ENCODE results near the gene RAET1G. TPM values are rescaled to one million over a fixed set of nuclear protein-coding genes. Genes with fewer than 3 reads are reported as not detected.

The RAET1G gene
- total and polyA plus RNA-seq, 9 of the 15 experiments (the other 6 are each of a cell fraction or from before 2014, with no cell fraction given): 0.11 TPM; not detected in 8

- TF ChIP-seq, protein P1, sequence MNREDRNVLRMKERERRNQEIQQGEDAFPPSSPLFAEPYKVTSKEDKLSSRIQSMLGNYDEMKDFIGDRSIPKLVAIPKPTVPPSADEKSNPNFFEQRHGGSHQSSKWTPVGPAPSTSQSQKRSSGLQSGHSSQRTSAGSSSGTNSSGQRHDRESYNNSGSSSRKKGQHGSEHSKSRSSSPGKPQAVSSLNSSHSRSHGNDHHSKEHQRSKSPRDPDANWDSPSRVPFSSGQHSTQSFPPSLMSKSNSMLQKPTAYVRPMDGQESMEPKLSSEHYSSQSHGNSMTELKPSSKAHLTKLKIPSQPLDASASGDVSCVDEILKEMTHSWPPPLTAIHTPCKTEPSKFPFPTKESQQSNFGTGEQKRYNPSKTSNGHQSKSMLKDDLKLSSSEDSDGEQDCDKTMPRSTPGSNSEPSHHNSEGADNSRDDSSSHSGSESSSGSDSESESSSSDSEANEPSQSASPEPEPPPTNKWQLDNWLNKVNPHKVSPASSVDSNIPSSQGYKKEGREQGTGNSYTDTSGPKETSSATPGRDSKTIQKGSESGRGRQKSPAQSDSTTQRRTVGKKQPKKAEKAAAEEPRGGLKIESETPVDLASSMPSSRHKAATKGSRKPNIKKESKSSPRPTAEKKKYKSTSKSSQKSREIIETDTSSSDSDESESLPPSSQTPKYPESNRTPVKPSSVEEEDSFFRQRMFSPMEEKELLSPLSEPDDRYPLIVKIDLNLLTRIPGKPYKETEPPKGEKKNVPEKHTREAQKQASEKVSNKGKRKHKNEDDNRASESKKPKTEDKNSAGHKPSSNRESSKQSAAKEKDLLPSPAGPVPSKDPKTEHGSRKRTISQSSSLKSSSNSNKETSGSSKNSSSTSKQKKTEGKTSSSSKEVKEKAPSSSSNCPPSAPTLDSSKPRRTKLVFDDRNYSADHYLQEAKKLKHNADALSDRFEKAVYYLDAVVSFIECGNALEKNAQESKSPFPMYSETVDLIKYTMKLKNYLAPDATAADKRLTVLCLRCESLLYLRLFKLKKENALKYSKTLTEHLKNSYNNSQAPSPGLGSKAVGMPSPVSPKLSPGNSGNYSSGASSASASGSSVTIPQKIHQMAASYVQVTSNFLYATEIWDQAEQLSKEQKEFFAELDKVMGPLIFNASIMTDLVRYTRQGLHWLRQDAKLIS (CRISPR knock-in tag; IDR thresholded peaks at IDR 0.05): peak; percentile 45; the same call in 1 of the 2 replicates
- TF ChIP-seq RBM39 (optimal IDR thresholded peaks at IDR 0.05; ENCODE audit: low read depth, low read length) (no peak), HNRNPLL (IDR thresholded peaks at IDR 0.05; ENCODE audit: low read depth, low read length, poor library complexity, severe bottlenecking) (peak; percentile 15), LCOR (CRISPR knock-in tag; IDR thresholded peaks at IDR 0.05) (0 out of 2 replicates have a peak, but pooled peaks have one; percentile 23), SP1 (CRISPR knock-in tag; IDR thresholded peaks at IDR 0.05) (peak; percentile 31; the same call in 1 of the 2 replicates), USF1 (CRISPR knock-in tag; IDR thresholded peaks at IDR 0.05) (peak; percentile 45), BACH1 (tag; IDR thresholded peaks at IDR 0.05) (no peak), MCM5 (IDR thresholded peaks at IDR 0.05; ENCODE audit: low read depth) (no peak), MAZ (CRISPR knock-in tag; conservative IDR thresholded peaks at IDR 0.05 in 1 of 2, IDR thresholded peaks at IDR 0.05 in 1 of 2) (peak; percentile 38 to 53; a peak in 3 of 4 replicates), YBX1 (IDR thresholded peaks at IDR 0.05) (no peak), ZNF140 (CRISPR knock-in tag; IDR thresholded peaks at IDR 0.05) (no peak), NRF1 (conservative IDR thresholded peaks at IDR 0.05 in 1 of 2, IDR thresholded peaks at IDR 0.05 in 1 of 2) (peak; percentile 73 to 74), NR4A1 (CRISPR knock-in tag; IDR thresholded peaks at IDR 0.05) (no peak), NR4A1 (tag; IDR thresholded peaks at IDR 0.05) (no peak), PKNOX1 (IDR thresholded peaks at IDR 0.05) (peak; percentile 92)
- TF ChIP-seq, protein P2, sequence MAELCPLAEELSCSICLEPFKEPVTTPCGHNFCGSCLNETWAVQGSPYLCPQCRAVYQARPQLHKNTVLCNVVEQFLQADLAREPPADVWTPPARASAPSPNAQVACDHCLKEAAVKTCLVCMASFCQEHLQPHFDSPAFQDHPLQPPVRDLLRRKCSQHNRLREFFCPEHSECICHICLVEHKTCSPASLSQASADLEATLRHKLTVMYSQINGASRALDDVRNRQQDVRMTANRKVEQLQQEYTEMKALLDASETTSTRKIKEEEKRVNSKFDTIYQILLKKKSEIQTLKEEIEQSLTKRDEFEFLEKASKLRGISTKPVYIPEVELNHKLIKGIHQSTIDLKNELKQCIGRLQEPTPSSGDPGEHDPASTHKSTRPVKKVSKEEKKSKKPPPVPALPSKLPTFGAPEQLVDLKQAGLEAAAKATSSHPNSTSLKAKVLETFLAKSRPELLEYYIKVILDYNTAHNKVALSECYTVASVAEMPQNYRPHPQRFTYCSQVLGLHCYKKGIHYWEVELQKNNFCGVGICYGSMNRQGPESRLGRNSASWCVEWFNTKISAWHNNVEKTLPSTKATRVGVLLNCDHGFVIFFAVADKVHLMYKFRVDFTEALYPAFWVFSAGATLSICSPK (IDR thresholded peaks at IDR 0.05; ENCODE audit: borderline replicate concordance): no peak
- TF ChIP-seq, protein P3, sequence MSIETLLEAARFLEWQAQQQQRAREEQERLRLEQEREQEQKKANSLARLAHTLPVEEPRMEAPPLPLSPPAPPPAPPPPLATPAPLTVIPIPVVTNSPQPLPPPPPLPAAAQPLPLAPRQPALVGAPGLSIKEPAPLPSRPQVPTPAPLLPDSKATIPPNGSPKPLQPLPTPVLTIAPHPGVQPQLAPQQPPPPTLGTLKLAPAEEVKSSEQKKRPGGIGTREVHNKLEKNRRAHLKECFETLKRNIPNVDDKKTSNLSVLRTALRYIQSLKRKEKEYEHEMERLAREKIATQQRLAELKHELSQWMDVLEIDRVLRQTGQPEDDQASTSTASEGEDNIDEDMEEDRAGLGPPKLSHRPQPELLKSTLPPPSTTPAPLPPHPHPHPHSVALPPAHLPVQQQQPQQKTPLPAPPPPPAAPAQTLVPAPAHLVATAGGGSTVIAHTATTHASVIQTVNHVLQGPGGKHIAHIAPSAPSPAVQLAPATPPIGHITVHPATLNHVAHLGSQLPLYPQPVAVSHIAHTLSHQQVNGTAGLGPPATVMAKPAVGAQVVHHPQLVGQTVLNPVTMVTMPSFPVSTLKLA (conservative IDR thresholded peaks at IDR 0.05): peak in 1 of 2 experiments; percentile 69; a peak in 3 of 4 replicates
Measured at GRCh38 chr6:149941583-149942460, 18.9 kb upstream of the RAET1G start, which contains the start of gene ULBP2 (continued).
